Endothelial cell of umbilical vein (primary cell): ENCODE results near the gene CBFA2T3. TPM values are rescaled to one million over a fixed set of nuclear protein-coding genes. Genes with fewer than 3 reads are reported as not detected.
"Not testable (repeated sequence)": the region's sequence is repeated elsewhere in the genome, so short reads cannot be mapped to it uniquely, and the experiment has no call there.

Source experiments
- BruUV-seq: library from RNA; stranded (reverse); fragments of 400-500 nt; replicated peaks from 2 replicates; lab custom pipeline; 2021; lab: Mats Ljungman, UMichigan
- CTCF ChIA-PET: fragments of 300-600, 350-600 bp; sonication (Branson Sonifier 250); formaldehyde crosslinking; loops from one replicate; lab custom pipeline; 2021; ENCODE audit warnings: antibody characterized with exemption, inconsistent platforms; lab: Charles Lee
- POLR2A ChIA-PET: fragments of 300-600, 350-600 bp; sonication (Branson Sonifier 250); formaldehyde crosslinking; loops from one replicate; lab custom pipeline; 2021; ENCODE audit warnings: antibody characterized with exemption, inconsistent platforms; lab: Charles Lee
- DNase-seq: peaks from one replicate; pipeline ENCODE4 v3.0.0-alpha.2; 2011; ENCODE audit warnings: low read depth, low spot score
- FAIRE-seq: peaks from 2 replicates; lab custom pipeline; 2011; peaks lifted over from hg19 to GRCh38; lab: Jason Lieb, UNC
- H2AFZ ChIP-seq: 2 replicates; pipeline ENCODE4 v1.6.0; 2012; ENCODE audit warnings: low read depth, low read length, control low read depth, inconsistent platforms
- H3K27ac ChIP-seq: 2 replicates; pipeline ENCODE4 v1.5.1; 2011; ENCODE audit warnings: low read depth, mild to moderate bottlenecking, control low read depth, low read length, moderate library complexity; ENCODE audit not compliant: insufficient read depth
- H3K27me3 ChIP-seq, 2 experiments: 2 replicates each; pipeline versions ENCODE4 v1.6.0 to v1.6.1; 2011; ENCODE audit warnings: low read length in 2 of 2, mixed read lengths in 1 of 2; ENCODE audit not compliant: control insufficient read depth in 2 of 2, insufficient read depth in 2 of 2
- H3K36me3 ChIP-seq, 2 experiments: 2 replicates in 1 of 2; 3 replicates in 1 of 2; pipeline ENCODE4 v1.5.1; 2011; ENCODE audit warnings: low read length in 2 of 2, mild to moderate bottlenecking in 1 of 2, moderate library complexity in 1 of 2; ENCODE audit not compliant: control insufficient read depth in 2 of 2, insufficient read depth in 2 of 2; ENCODE audit errors: extremely low read depth in 1 of 2
- H3K4me1 ChIP-seq: 3 replicates; pipeline ENCODE4 v1.5.1; 2011; ENCODE audit warnings: mild to moderate bottlenecking, low read length; ENCODE audit not compliant: control insufficient read depth, insufficient read depth; ENCODE audit errors: extremely low read depth
- H3K4me2 ChIP-seq: 2 replicates; pipeline ENCODE4 v1.6.1; 2011; ENCODE audit warnings: low read length, control low read depth, mixed read lengths; ENCODE audit not compliant: insufficient read depth
- H3K4me3 ChIP-seq, 3 experiments: fragments of 200-600 bp in 1 of 3; sonication (generic), shearing (Covaris generic) in 1 of 3; replicated peaks in 1 of 3; 2 replicates each; pipeline ENCODE4 v1.5.1; 2011 to 2016; ENCODE audit warnings: control low read depth in 3 of 3, low read length in 3 of 3, mild to moderate bottlenecking in 2 of 3, inconsistent platforms in 1 of 3, low read depth in 1 of 3, moderate library complexity in 1 of 3; ENCODE audit not compliant: insufficient read depth in 1 of 3
- H3K79me2 ChIP-seq: 2 replicates; pipeline ENCODE4 v1.6.0; 2012; ENCODE audit warnings: low read length, inconsistent platforms; ENCODE audit not compliant: control insufficient read depth, insufficient read depth
- H3K9ac ChIP-seq: replicated peaks from 2 replicates; pipeline ENCODE3; 2011; ENCODE audit warnings: low read length, control low read depth; ENCODE audit not compliant: insufficient read depth; ENCODE audit errors: extremely low read depth
- H3K9me1 ChIP-seq: replicated peaks from 3 replicates; pipeline ENCODE4 v1.6.0; 2011; ENCODE audit warnings: mild to moderate bottlenecking, low read length; ENCODE audit not compliant: control insufficient read depth, insufficient read depth; ENCODE audit errors: extremely low read depth
- H3K9me3 ChIP-seq: replicated peaks from 2 replicates; pipeline ENCODE4 v1.5.1; 2012; ENCODE audit warnings: low read length, inconsistent platforms; ENCODE audit not compliant: control insufficient read depth, insufficient read depth
- H4K20me1 ChIP-seq: replicated peaks from 2 replicates; pipeline ENCODE3; 2011; ENCODE audit warnings: mild to moderate bottlenecking, low read length; ENCODE audit not compliant: control insufficient read depth, insufficient read depth; ENCODE audit errors: extremely low read depth
- CTCF ChIP-seq, 2 donors: IDR thresholded peaks; 1 replicate in 1 of 2; 2 replicates in 1 of 2; pipeline ENCODE4 v1.5.1; 2011; ENCODE audit warnings: low read length in 2 of 2, mild to moderate bottlenecking in 2 of 2, moderate library complexity in 2 of 2, control low read depth in 1 of 2, inconsistent platforms in 1 of 2, low read depth in 1 of 2; ENCODE audit not compliant: insufficient read depth in 1 of 2; ENCODE audit errors: extremely low read depth in 1 of 2
- EZH2 ChIP-seq: IDR thresholded peaks from 2 replicates; pipeline ENCODE4 v1.6.1; 2012; ENCODE audit warnings: borderline replicate concordance, low read depth, mild to moderate bottlenecking, moderate library complexity, low read length, inconsistent platforms; ENCODE audit not compliant: severe bottlenecking
- FOS ChIP-seq: IDR thresholded peaks from 2 replicates; pipeline ENCODE4 v1.6.1; 2011; ENCODE audit warnings: mild to moderate bottlenecking, low read length, moderate library complexity, borderline replicate concordance; ENCODE audit not compliant: insufficient read depth
- GATA2 ChIP-seq: IDR thresholded peaks from 2 replicates; pipeline ENCODE4 v1.7.0; 2011; ENCODE audit warnings: low read depth, mild to moderate bottlenecking, moderate library complexity, mixed read lengths, low read length; ENCODE audit not compliant: insufficient read length, insufficient read depth
- JUN ChIP-seq: IDR thresholded peaks from 2 replicates; pipeline ENCODE4 v1.6.1; 2011; ENCODE audit warnings: borderline replicate concordance, low read depth; ENCODE audit not compliant: insufficient read length, insufficient read depth
- MAX ChIP-seq: IDR thresholded peaks from 2 replicates; pipeline ENCODE4 v1.6.1; 2011; ENCODE audit not compliant: insufficient read depth, insufficient read length
- MYC ChIP-seq: IDR thresholded peaks from one replicate; pipeline ENCODE4 v1.6.1; 2011; ENCODE audit warnings: mild to moderate bottlenecking, low read depth, low read length
- POLR2A ChIP-seq: IDR thresholded peaks from 2 replicates; pipeline ENCODE4 v1.6.1; 2012; ENCODE audit warnings: low read depth, mild to moderate bottlenecking, control low read depth, low read length
- POLR2AphosphoS5 ChIP-seq: IDR thresholded peaks from 2 replicates; pipeline ENCODE4 v1.6.1; 2012; ENCODE audit warnings: low read depth, mild to moderate bottlenecking, control low read depth, low read length, moderate library complexity; ENCODE audit not compliant: insufficient read depth
- dilution Hi-C: fragments of 300-500 bp; cut with MboI; formaldehyde crosslinking; loops from one replicate; pipeline ENCODE4 v1.15.0; 2019; ENCODE audit warnings: low sequenced_read_pairs; ENCODE audit not compliant: extremely low pct_ligation_motif_present
- intact Hi-C: fragments of 100-400 bp; cut with micrococcal nuclease; formaldehyde crosslinking; loops from one replicate; pipeline ENCODE4 v1.10.0; 2022
- polyA plus RNA-seq, 4 experiments: library from polyadenylated mRNA; depleted of rRNA in 3 of 4; stranded (reverse) in 3 of 4; unstranded in 1 of 4; fragments of >200 nt; gene quantifications; 2 replicates each; pipeline versions ENCODE4 v1.2.1 to v1.2.3, GENCODE V29; 2011 to 2012; ENCODE audit warnings: missing spikeins in 1 of 4
- total RNA-seq: library from RNA; stranded (reverse); gene quantifications from 2 replicates; pipeline ENCODE4 v1.2.3, GENCODE V29; 2021

The CBFA2T3 gene
- total and polyA plus RNA-seq, 2 donors (not counting 3 experiments of a cell fraction or from before 2014, with no cell fraction given): not detected

GRCh38 chr16:88919936-88920335 is 57.1 kb downstream of the CBFA2T3 start:
- H3K4me1 ChIP-seq: peaks cover 22% of the 10 kb centered on the region
- FAIRE-seq: no peak
- no peaks in the 10 kb centered on the region for H3K79me2 ChIP-seq
- TF ChIP-seq GATA2 (no peak), EZH2 (no peak), MYC (no peak), POLR2A (no peak), FOS (no peak), POLR2AphosphoS5 (no peak), JUN (no peak), MAX (no peak), CTCF (IDR thresholded peaks at IDR 0.05; ENCODE audit: extremely low read depth in 1 of 2, insufficient read depth in 1 of 2, low read depth in 1 of 2, low read length in 2 of 2) (no peak)
- H3K27ac ChIP-seq: no peak overlapping the region
- no peak overlapping the region for H3K9ac ChIP-seq
- H4K20me1 ChIP-seq: no peaks in the 10 kb centered on the region
- no peak overlapping the region for H3K4me2 ChIP-seq
- no peaks in the 10 kb centered on the region for H3K9me1 ChIP-seq
- no TSS peak for BruUV-seq
- H3K4me3 ChIP-seq: no peak overlapping the region
- no peak overlapping the region for H2AFZ ChIP-seq
- ChIA-PET CTCF (no interaction called here), POLR2A (no interaction called here)
- dilution Hi-C loops (no loop called here), intact Hi-C loops (loop anchor here (2.0 to 5.0 kb wide), 2 partner anchors 21 to 108 kb away; partner anchors contain the start of gene APRT)
- no peaks in the 10 kb centered on the region for H3K36me3 ChIP-seq
- H3K9me3 ChIP-seq: no peaks in the 10 kb centered on the region
- DNase-seq: no peak
- no peaks in the 10 kb centered on the region for H3K27me3 ChIP-seq

GRCh38 chr16:88918896-88919295 is 58.1 kb downstream of the CBFA2T3 start:
- H3K9me3 ChIP-seq, dilution Hi-C loops, H3K9ac ChIP-seq, H3K36me3 ChIP-seq, H3K27me3 ChIP-seq, H3K27ac ChIP-seq, FAIRE-seq, CTCF ChIA-PET, H3K4me3 ChIP-seq, H3K79me2 ChIP-seq, H4K20me1 ChIP-seq, H3K4me2 ChIP-seq, intact Hi-C loops, BruUV-seq, DNase-seq, POLR2A ChIA-PET, H2AFZ ChIP-seq, H3K9me1 ChIP-seq: not testable (repeated sequence)
- peaks cover 19% of the 10 kb centered on the region for H3K4me1 ChIP-seq
